Ishikawa (cell line): Measurements from ENCODE around the gene RNF141.

ENCODE experiments used
- CEBPB ChIP-seq: IDR thresholded peaks from 2 replicates; pipeline ENCODE4 v1.6.1; 2012
- CREB1 ChIP-seq: IDR thresholded peaks from 2 replicates; pipeline ENCODE4 v1.6.1; 2012; ENCODE audit warnings: low read depth
- EP300 ChIP-seq: IDR thresholded peaks from 2 replicates; pipeline ENCODE4 v1.6.1; 2012; ENCODE audit warnings: borderline replicate concordance
- RAD21 ChIP-seq: IDR thresholded peaks from 2 replicates; pipeline ENCODE4 v1.6.1; 2012; ENCODE audit warnings: low read depth
- TAF1 ChIP-seq: IDR thresholded peaks from 2 replicates; pipeline ENCODE4 v1.6.1; 2012; ENCODE audit warnings: low read depth, mild to moderate bottlenecking
- TEAD4 ChIP-seq: IDR thresholded peaks from 2 replicates; pipeline ENCODE4 v1.6.1; 2012
- YY1 ChIP-seq: IDR thresholded peaks from 2 replicates; pipeline ENCODE4 v1.6.1; 2012; ENCODE audit warnings: low read depth
- TF ChIP-seq, protein P1 (sequence below): IDR thresholded peaks from 2 replicates; pipeline ENCODE4 v1.6.1; 2012; ENCODE audit warnings: low read depth, mild to moderate bottlenecking
- TF ChIP-seq, protein P2 (sequence below): IDR thresholded peaks from 2 replicates; pipeline ENCODE4 v1.6.1; 2012

DNA sequence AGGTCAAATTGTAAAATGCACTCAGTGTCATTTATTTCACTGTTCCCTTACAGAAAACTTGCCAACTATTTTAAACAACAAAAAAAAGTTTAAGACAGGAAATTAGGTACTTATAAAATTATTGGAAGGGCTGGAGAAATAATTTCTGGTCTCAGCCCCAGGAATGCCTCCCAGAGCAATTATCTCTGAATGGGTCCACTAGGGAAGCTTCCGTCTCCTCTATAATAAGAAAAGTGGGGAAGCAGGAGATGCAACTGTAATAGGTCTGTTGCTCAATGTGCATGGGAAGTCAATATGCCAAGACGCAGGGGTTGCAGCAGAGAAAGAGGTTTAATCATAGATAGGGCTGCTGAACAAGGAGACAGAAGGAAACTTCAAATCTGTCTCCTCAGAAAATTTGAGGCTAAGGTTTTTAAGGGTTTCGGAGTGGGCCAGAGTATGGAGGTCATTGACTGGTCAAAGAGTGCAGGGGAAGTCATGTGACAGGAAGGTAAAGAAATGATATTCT, 10.9 kb upstream of the RNF141 start:
- TF ChIP-seq CREB1 = no peak
- no peak for TF ChIP-seq TAF1
- TF ChIP-seq, protein P1, sequence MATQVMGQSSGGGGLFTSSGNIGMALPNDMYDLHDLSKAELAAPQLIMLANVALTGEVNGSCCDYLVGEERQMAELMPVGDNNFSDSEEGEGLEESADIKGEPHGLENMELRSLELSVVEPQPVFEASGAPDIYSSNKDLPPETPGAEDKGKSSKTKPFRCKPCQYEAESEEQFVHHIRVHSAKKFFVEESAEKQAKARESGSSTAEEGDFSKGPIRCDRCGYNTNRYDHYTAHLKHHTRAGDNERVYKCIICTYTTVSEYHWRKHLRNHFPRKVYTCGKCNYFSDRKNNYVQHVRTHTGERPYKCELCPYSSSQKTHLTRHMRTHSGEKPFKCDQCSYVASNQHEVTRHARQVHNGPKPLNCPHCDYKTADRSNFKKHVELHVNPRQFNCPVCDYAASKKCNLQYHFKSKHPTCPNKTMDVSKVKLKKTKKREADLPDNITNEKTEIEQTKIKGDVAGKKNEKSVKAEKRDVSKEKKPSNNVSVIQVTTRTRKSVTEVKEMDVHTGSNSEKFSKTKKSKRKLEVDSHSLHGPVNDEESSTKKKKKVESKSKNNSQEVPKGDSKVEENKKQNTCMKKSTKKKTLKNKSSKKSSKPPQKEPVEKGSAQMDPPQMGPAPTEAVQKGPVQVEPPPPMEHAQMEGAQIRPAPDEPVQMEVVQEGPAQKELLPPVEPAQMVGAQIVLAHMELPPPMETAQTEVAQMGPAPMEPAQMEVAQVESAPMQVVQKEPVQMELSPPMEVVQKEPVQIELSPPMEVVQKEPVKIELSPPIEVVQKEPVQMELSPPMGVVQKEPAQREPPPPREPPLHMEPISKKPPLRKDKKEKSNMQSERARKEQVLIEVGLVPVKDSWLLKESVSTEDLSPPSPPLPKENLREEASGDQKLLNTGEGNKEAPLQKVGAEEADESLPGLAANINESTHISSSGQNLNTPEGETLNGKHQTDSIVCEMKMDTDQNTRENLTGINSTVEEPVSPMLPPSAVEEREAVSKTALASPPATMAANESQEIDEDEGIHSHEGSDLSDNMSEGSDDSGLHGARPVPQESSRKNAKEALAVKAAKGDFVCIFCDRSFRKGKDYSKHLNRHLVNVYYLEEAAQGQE = no peak
- TF ChIP-seq RAD21 = no peak
- TF ChIP-seq, protein P2, sequence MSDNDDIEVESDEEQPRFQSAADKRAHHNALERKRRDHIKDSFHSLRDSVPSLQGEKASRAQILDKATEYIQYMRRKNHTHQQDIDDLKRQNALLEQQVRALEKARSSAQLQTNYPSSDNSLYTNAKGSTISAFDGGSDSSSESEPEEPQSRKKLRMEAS = no peak
- TF ChIP-seq EP300 = no peak
- TF ChIP-seq CEBPB = no peak
- no peak for TF ChIP-seq YY1
- no peak for TF ChIP-seq TEAD4
